Gastrocnemius medialis (tissue), 4 donors: Measurements from ENCODE around the gene MTMR12. TPM values are rescaled to one million over a fixed set of nuclear protein-coding genes. Genes with fewer than 3 reads are reported as not detected.
"Not testable (repeated sequence)": the region's sequence is repeated elsewhere in the genome, so short reads cannot be mapped to it uniquely, and the experiment has no call there.

Source experiments
- ATAC-seq, 2 donors: fragments of 150-250 bp; one replicate each; pipeline ENCODE4 v1.9.1; 2016
- DNase-seq, 2 donors: peaks; one replicate each; pipeline ENCODE4 v3.0.0-alpha.2; 2019
- H3K27ac ChIP-seq, 4 donors: fragments of 200-600 bp; sonication (generic); 1 replicate in 1 of 4; 2 replicates in 3 of 4; pipeline ENCODE4 v1.5.1; 2016 to 2018; ENCODE audit warnings: mild to moderate bottlenecking in 2 of 4, moderate library complexity in 1 of 4
- H3K27me3 ChIP-seq, 3 donors: fragments of 200-600 bp; sonication (generic) in 2 of 3; 1 replicate in 1 of 3; 2 replicates in 2 of 3; pipeline versions ENCODE4 v1.5.1 to v1.6.0; 2016 to 2019; ENCODE audit warnings: mild to moderate bottlenecking in 1 of 3, moderate library complexity in 1 of 3
- H3K36me3 ChIP-seq, 2 donors: fragments of 200-600 bp; sonication (generic) in 1 of 2; one replicate each; pipeline ENCODE4 v1.5.1; 2017 to 2018
- H3K4me1 ChIP-seq, 2 donors: fragments of 200-600 bp; sonication (generic) in 1 of 2; one replicate each; pipeline ENCODE4 v1.5.1; 2016 to 2017; ENCODE audit warnings: mild to moderate bottlenecking in 2 of 2
- H3K4me3 ChIP-seq, 4 donors: fragments of 200-600 bp; sonication (generic) in 3 of 4; 1 replicate in 1 of 4; 2 replicates in 3 of 4; pipeline ENCODE4 v1.5.1; 2016 to 2019; ENCODE audit warnings: mild to moderate bottlenecking in 2 of 4
- H3K9me3 ChIP-seq, 3 donors: fragments of 200-600 bp; sonication (generic) in 2 of 3; 1 replicate in 1 of 3; 2 replicates in 2 of 3; pipeline ENCODE4 v1.5.1; 2016 to 2019
- CTCF ChIP-seq, 5 experiments: fragments of 450-650 bp in 3 of 5; fragments of 200-600 bp in 2 of 5; sonication (generic) in 2 of 5; IDR thresholded peaks in 4 of 5; conservative IDR thresholded peaks in 1 of 5; 1 replicate in 4 of 5; 2 replicates in 1 of 5; pipeline ENCODE4 v1.5.1; 2016 to 2019; ENCODE audit warnings: antibody characterized with exemption in 5 of 5, mild to moderate bottlenecking in 3 of 5, moderate library complexity in 3 of 5
- POLR2A ChIP-seq, 2 donors: fragments of 450-650 bp; IDR thresholded peaks; one replicate each; pipeline ENCODE4 v1.6.1; 2017; ENCODE audit warnings: antibody characterized with exemption in 2 of 2, mild to moderate bottlenecking in 2 of 2, moderate library complexity in 2 of 2
- in situ Hi-C, 4 donors: fragments of 200-750 bp; cut with MboI; loops; one replicate each; pipeline versions ENCODE4 v1.15.0 to v1.8.0; 2017; ENCODE audit warnings: low sequenced_read_pairs in 4 of 4
- intact Hi-C: fragments of 100-400 bp; cut with DNase I; formaldehyde crosslinking; loops from one replicate; pipeline ENCODE4 v1.15.1; 2023; ENCODE audit warnings: low total_unique reads
- total RNA-seq, 4 donors: library from RNA; depleted of rRNA; stranded (reverse); fragments of >200 nt; gene quantifications; one replicate each; pipeline versions ENCODE4 v1.1.0 to v1.2.3, GENCODE V29; 2016

Gene MTMR12
- total RNA-seq, 4 donors from 2014 or later, result 6.4 to 11.5 (median 10.6) TPM

GRCh38 chr5:32325062-32325461, 12.3 kb upstream of the MTMR12 start:
- ATAC-seq, result peak in 1 of 2 donors; percentile 71
- in situ Hi-C loops, result loop anchor here (10.0 to 25.0 kb wide), 3 partner anchors 88 to 488 kb away; no protein-coding TSS in a partner anchor

GRCh38 chr5:32323741-32324140, 11.0 kb upstream of the MTMR12 start:
- in situ Hi-C loops, result loop anchor here in 3 of 4 donors (5.0 to 10.0 kb wide), 2 partner anchors 89 to 91 kb away; no protein-coding TSS in a partner anchor
- TF ChIP-seq POLR2A (IDR thresholded peaks at IDR 0.05) (no peak), CTCF (IDR thresholded peaks at IDR 0.05 in 4 of 5, conservative IDR thresholded peaks at IDR 0.05 in 1 of 5) (no peak)
- intact Hi-C loops, result no loop called here
- no peak for DNase-seq
- Histone ChIP-seq H3K4me1 (no peaks in the 10 kb centered on the region), H3K27me3 (no peaks in the 10 kb centered on the region), H3K9me3 (no peaks in the 10 kb centered on the region), H3K36me3 (no peaks in the 10 kb centered on the region), H3K4me3 (no peak overlapping the region), H3K27ac (no peak overlapping the region)
- no peak for ATAC-seq

More at GRCh38 chr5:32325062-32325461, 12.3 kb upstream of the MTMR12 start:
- DNase-seq, result no peak
- intact Hi-C loops, result no loop called here
- no peaks in the 10 kb centered on the region for H3K9me3 ChIP-seq
- no peak overlapping the region for H3K4me3 ChIP-seq
- H3K27me3 ChIP-seq, result no peaks in the 10 kb centered on the region
- H3K4me1 ChIP-seq, result no peaks in the 10 kb centered on the region
- no peak overlapping the region for H3K27ac ChIP-seq
- no peaks in the 10 kb centered on the region for H3K36me3 ChIP-seq
- TF ChIP-seq CTCF (IDR thresholded peaks at IDR 0.05 in 4 of 5, conservative IDR thresholded peaks at IDR 0.05 in 1 of 5), result no peak
- TF ChIP-seq POLR2A (IDR thresholded peaks at IDR 0.05), result no peak

GRCh38 chr5:32322882-32323281, 10.1 kb upstream of the MTMR12 start:
- H3K27ac ChIP-seq, result no peak overlapping the region
- ATAC-seq (no peak), DNase-seq (no peak)
- TF ChIP-seq POLR2A (IDR thresholded peaks at IDR 0.05), result no peak
- no peak for TF ChIP-seq CTCF (IDR thresholded peaks at IDR 0.05 in 4 of 5, conservative IDR thresholded peaks at IDR 0.05 in 1 of 5)
- H3K36me3 ChIP-seq, result no peaks in the 10 kb centered on the region
- no peaks in the 10 kb centered on the region for H3K9me3 ChIP-seq
- H3K27me3 ChIP-seq, result no peaks in the 10 kb centered on the region
- H3K4me3 ChIP-seq, result no peak overlapping the region
- in situ Hi-C loops (loop anchor here in 3 of 4 donors (5.0 to 10.0 kb wide), 2 partner anchors 88 to 91 kb away; no protein-coding TSS in a partner anchor), intact Hi-C loops (no loop called here)
- H3K4me1 ChIP-seq, result no peaks in the 10 kb centered on the region

- H3K4me1 ChIP-seq, H3K27me3 ChIP-seq, DNase-seq, H3K27ac ChIP-seq, intact Hi-C loops, H3K9me3 ChIP-seq, ATAC-seq, H3K4me3 ChIP-seq, H3K36me3 ChIP-seq: not testable (repeated sequence)
- in situ Hi-C loops, result loop anchor here in 3 of 4 donors (5.0 to 10.0 kb wide), 2 partner anchors 87 to 89 kb away; no protein-coding TSS in a partner anchor
Measured at GRCh38 chr5:32321787-32322186, 9.0 kb upstream of the MTMR12 start.

GRCh38 chr5:32320576-32320975, 7.8 kb upstream of the MTMR12 start:
- no peak for DNase-seq
- Histone ChIP-seq H3K4me1 (no peaks in the 10 kb centered on the region), H3K9me3 (no peaks in the 10 kb centered on the region), H3K36me3 (no peaks in the 10 kb centered on the region), H3K4me3 (no peak overlapping the region), H3K27ac (no peak overlapping the region), H3K27me3 (no peaks in the 10 kb centered on the region)
- intact Hi-C loops (no loop called here), in situ Hi-C loops (loop anchor here in 3 of 4 donors (5.0 to 10.0 kb wide), 2 partner anchors 86 to 88 kb away; no protein-coding TSS in a partner anchor)
- TF ChIP-seq CTCF (IDR thresholded peaks at IDR 0.05 in 4 of 5, conservative IDR thresholded peaks at IDR 0.05 in 1 of 5) (no peak), POLR2A (IDR thresholded peaks at IDR 0.05) (no peak)
- ATAC-seq, result no peak
